Lower lobe of right lung (tissue), 2 donors: Measurements from ENCODE around the gene DEFB108B. TPM values are rescaled to one million over a fixed set of nuclear protein-coding genes. Genes with fewer than 3 reads are reported as not detected.
"Not testable (repeated sequence)": the region's sequence is repeated elsewhere in the genome, so short reads cannot be mapped to it uniquely, and the experiment has no call there.

ENCODE experiments used
- ATAC-seq, 2 donors: fragments of 200-7000 bp; cut with Tn5 transposase; one replicate each; pipeline ENCODE4 v1.9.1; 2020 to 2022; ENCODE audit warnings: mild to moderate bottlenecking in 2 of 2, moderate library complexity in 2 of 2
- DNase-seq: peaks from one replicate; pipeline ENCODE4 v3.0.0-alpha.2; 2020
- H3K27ac ChIP-seq: fragments of 200-600 bp; one replicate; pipeline ENCODE4 v1.8.0; 2022
- H3K27me3 ChIP-seq: fragments of 200-600 bp; one replicate; pipeline ENCODE4 v1.8.0; 2022; ENCODE audit warnings: low read depth
- H3K36me3 ChIP-seq: fragments of 200-600 bp; one replicate; pipeline ENCODE4 v1.8.0; 2022; ENCODE audit warnings: mild to moderate bottlenecking
- H3K4me1 ChIP-seq: fragments of 200-600 bp; one replicate; pipeline ENCODE4 v1.8.0; 2022
- H3K4me3 ChIP-seq: fragments of 200-600 bp; one replicate; pipeline ENCODE4 v1.8.0; 2022; ENCODE audit warnings: mild to moderate bottlenecking
- H3K9me3 ChIP-seq: fragments of 200-600 bp; one replicate; pipeline ENCODE4 v1.8.0; 2022
- intact Hi-C: fragments of 100-400 bp; cut with DNase I; formaldehyde crosslinking; loops from one replicate; pipeline ENCODE4 v1.11.0; 2022
- total RNA-seq: library from RNA; stranded (reverse); fragmentation: NEBNext Ultra II Directional; extraction: Animal tissue kit (Norgen Biotek cat#: 25700); gene quantifications from one replicate; pipeline ENCODE4 v1.2.1, GENCODE V29; 2021
- TF ChIP-seq, protein P1 (sequence below): fragments of 200-600 bp; IDR thresholded peaks from one replicate; pipeline ENCODE4 v1.8.0; 2022; ENCODE audit warnings: antibody characterized with exemption, mild to moderate bottlenecking
- donor health status: DM: no; HTN: yes; CAD: no; lungs with severe emphysema.

DEFB108B gene
- total RNA-seq, 1 donor from 2014 or later = not detected

DNA sequence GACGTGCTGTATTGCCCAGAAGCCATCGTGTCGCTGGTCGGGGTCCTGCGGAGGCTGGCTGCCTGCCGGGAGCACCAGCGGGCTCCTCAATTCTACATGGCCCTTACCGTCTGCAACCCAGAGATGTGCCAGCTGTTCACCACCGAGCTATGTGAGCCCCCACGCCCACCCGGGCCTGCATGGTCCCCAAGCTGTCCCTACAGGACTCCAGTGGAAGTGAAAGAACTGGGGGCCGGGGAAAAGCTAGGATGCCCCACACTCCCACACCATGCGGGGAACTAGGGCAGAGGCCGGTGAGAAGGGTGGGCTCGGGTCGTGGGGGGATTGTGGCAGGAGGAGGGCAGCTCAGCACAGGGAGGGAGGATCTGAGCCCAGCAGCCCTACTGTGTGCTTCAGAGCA, 37.0 kb upstream of the DEFB108B start:
- ATAC-seq, H3K27ac ChIP-seq, intact Hi-C loops, DNase-seq, H3K27me3 ChIP-seq, H3K4me1 ChIP-seq, H3K36me3 ChIP-seq, H3K9me3 ChIP-seq, H3K4me3 ChIP-seq: not testable (repeated sequence)

DNA sequence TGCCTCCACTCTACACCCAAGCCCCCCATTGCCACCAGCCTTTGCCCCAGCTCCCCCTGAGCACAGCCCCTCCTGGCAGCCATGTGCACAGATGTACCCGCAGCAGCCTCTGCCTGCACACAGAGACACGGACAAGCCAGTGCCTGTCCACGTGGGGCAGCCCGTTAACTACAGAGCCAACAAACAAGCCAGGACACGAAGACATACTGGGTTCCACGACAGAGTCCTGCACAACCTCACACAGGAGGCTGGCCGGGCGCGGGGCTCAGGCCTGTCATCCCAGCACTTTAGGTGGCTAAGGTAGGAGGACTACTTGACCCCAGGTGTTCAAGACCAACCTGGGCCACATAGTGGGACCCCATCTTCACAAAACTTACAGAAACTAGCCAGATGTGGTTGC, 36.2 kb upstream of the DEFB108B start:
- H3K36me3 ChIP-seq, H3K4me1 ChIP-seq, H3K4me3 ChIP-seq, H3K27ac ChIP-seq, H3K9me3 ChIP-seq, DNase-seq, H3K27me3 ChIP-seq, ATAC-seq, intact Hi-C loops: not testable (repeated sequence)

DNA sequence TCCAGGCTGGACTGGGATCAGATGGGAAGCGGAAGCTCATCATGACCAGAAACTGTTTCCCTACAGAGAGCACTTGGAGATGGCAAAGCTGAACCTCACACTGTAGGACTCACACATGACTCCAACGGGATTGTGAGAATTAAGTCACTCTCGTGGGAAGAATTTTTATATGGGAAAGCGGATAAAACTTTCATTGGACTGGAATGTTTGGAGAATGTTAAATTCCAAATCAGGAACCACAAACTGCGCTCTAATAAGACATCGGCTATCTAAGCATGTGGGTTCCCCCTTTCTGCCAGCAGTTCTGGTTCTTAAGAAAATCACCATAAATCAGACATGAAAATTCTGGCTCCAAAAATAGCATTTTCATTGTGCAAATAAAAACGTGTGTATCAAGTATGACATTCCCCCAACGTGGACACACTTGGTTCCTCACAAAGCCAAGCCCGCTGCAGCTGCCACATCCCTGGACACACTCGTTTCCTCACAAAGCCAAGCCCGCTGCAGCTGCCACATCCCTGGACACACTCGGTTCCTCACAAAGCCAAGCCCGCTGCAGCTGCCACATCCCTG, 33.4 kb upstream of the DEFB108B start:
- H3K36me3 ChIP-seq, DNase-seq, H3K27me3 ChIP-seq, intact Hi-C loops, ATAC-seq, H3K4me3 ChIP-seq, H3K27ac ChIP-seq, H3K4me1 ChIP-seq, H3K9me3 ChIP-seq: not testable (repeated sequence)

DNA sequence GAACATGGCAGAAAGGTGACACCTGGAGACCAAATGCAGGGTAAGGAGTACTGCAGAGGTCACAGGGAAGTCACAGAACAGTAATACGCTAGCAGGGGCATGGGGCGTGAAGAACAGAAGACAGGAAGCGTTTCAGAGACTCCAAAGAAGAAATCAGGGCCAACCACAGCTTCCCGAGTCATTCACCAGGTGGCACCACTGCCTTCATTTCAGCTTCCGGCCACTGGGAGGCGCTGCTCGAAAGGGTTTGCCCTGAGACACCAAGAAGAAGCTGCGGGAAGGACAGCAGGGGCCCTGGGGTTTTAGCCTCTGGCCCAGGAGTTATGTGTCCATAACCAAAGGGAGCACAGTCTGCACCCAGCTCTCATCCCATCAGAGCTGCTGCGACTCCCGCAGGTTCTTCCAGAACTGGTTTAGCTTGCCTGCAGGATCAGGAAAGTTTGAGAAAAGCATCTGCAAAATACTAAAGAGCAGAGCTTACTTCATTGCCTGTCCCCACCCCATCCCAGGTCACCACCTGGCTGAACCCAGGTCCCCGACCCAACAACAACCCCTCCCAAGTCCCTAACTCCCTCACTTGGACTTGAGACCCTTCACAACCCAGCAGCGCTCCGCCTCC, 32.6 kb upstream of the DEFB108B start:
- intact Hi-C loops, H3K4me3 ChIP-seq, H3K27ac ChIP-seq, H3K4me1 ChIP-seq, H3K9me3 ChIP-seq, H3K27me3 ChIP-seq, H3K36me3 ChIP-seq, ATAC-seq: not testable (repeated sequence)
- TF ChIP-seq, protein P1, sequence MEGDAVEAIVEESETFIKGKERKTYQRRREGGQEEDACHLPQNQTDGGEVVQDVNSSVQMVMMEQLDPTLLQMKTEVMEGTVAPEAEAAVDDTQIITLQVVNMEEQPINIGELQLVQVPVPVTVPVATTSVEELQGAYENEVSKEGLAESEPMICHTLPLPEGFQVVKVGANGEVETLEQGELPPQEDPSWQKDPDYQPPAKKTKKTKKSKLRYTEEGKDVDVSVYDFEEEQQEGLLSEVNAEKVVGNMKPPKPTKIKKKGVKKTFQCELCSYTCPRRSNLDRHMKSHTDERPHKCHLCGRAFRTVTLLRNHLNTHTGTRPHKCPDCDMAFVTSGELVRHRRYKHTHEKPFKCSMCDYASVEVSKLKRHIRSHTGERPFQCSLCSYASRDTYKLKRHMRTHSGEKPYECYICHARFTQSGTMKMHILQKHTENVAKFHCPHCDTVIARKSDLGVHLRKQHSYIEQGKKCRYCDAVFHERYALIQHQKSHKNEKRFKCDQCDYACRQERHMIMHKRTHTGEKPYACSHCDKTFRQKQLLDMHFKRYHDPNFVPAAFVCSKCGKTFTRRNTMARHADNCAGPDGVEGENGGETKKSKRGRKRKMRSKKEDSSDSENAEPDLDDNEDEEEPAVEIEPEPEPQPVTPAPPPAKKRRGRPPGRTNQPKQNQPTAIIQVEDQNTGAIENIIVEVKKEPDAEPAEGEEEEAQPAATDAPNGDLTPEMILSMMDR = peak; percentile 79
- DNase-seq = peak; percentile 86

DNA sequence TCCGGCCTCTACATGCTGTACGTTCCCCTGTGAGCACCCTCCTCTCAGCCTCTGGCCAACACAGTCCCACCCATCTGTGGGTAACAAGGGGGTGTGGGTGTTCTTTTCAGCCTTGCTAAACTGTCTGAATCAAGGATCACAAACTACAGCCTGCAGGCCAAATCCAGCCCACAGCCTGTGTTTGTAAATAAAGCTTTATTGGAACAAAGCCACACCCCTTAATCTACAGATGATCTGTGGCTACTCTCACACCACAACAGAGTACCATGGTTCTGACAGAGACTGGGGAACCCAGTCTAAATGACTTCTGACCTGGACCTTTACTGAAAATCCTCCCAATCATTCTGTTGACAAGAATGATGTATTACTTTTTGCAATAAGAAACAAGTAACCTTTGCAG, 32.0 kb upstream of the DEFB108B start:
- H3K27me3 ChIP-seq, H3K36me3 ChIP-seq, H3K27ac ChIP-seq, H3K4me3 ChIP-seq, H3K4me1 ChIP-seq, H3K9me3 ChIP-seq, ATAC-seq, DNase-seq, intact Hi-C loops: not testable (repeated sequence)

DNA sequence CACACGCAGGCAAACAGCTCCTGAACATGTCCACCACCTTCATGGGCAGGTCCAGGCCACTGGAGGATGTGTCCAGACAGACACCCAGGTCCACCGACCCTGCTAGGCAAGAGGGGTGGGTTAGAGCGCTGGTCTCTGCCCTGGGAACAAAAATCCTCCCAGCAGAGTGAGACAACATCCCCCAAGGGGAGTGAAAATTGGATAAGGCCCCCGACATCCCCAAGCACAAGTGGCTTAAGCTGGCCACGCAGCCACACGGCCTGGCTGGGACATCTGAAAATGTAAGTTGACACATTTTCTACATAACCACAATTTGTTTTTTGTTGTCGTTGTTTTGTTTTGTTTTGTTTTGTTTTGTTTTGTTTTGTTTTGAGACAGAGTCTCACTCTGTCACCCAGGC, 30.1 kb upstream of the DEFB108B start:
- H3K27me3 ChIP-seq, H3K9me3 ChIP-seq, H3K4me1 ChIP-seq, H3K27ac ChIP-seq, DNase-seq, ATAC-seq, H3K36me3 ChIP-seq, intact Hi-C loops, H3K4me3 ChIP-seq: not testable (repeated sequence)

DNA sequence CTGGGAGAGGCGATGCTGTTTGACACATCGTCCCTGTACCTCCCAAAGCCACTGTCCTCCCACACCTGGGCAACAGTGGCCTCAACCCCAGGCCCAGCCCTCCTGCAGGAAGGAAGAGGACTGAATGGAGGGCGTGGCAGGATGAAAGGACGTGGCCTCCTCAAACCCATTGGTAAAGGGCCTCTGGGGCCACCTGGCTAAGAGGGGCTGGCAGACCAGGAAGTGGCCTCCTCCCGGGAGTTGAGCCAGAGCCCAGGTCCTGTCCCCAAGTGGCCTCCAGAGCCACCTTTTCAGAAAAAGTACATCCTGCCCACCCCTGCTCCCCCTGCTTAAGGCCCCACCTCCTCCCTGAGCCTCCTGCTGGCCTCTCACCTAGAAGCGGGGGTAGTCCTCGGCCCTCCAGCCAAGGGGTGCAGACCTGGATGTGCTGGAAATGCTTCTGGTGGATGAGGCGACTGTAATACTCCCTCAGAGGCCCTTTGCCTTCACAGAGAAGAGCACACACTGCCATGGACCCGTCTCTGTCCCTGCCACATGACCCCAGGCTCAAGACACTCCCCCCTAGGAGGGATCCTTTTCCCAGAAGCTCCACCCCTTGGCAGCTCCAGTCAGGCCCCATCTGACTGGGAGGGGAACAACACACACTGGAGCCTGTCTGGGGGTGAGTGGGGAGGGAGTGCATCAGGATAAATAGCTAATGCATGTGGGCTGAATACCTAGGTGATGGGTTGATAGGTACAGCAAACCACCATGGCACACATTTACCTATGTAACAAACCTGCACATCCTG, 28.6 kb upstream of the DEFB108B start:
- peak; percentile 59 for DNase-seq
- H3K4me1 ChIP-seq, H3K27ac ChIP-seq, H3K27me3 ChIP-seq, intact Hi-C loops, ATAC-seq, H3K36me3 ChIP-seq, H3K9me3 ChIP-seq, H3K4me3 ChIP-seq: not testable (repeated sequence)

DNA sequence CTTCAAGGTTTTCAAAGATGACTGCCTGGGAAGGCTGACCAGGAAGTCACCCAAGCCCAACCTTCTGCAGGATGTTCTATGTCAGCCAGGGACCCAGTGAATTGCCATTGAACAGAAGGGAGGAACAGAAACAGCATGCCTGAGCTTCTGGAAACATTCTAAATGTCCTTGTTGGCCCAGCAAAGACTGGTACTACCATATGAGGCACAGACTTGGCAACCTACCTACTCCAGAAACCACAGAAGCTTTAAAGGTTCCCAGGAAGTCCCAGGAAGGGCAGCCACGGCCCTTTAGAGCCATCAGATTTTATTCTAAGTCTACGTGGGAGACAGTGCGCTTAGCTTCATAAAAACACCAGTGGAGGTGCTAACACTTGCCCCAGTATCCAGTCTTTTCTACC, 20.5 kb upstream of the DEFB108B start:
- H3K4me1 ChIP-seq, ATAC-seq, DNase-seq, H3K4me3 ChIP-seq, intact Hi-C loops, H3K27me3 ChIP-seq, H3K9me3 ChIP-seq, H3K27ac ChIP-seq, H3K36me3 ChIP-seq: not testable (repeated sequence)
